ENCODE results near the gene PIK3R6.

The PIK3R6 gene

DNA sequence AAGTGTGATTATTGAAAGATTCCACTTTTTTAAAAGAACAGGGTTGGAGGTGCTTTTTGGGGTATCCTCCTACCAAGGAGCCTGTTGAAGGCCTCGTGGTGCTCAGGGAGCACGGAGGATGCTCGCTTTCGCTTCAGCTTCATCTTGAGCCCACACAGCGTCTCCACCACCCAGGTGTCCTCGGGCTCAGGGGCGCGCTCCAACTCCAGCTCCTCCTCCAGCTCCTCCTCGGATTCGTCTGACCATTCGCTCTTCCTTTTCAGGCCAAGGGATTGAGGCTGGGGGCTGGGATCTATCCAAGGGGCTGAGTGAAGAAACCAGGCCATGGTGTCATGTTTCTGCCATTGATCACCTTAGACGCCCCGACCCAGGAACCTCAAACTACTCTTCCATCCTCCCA, 110.3 kb downstream of the PIK3R6 start:
- no peak overlapping the region for H3K27ac Mint-ChIP-seq
- no peaks in the 10 kb centered on the region for H3K36me3 Mint-ChIP-seq (ENCODE audit: low read depth)
- no peaks in the 10 kb centered on the region for H3K4me1 Mint-ChIP-seq
- TF ChIP-seq, protein P1, sequence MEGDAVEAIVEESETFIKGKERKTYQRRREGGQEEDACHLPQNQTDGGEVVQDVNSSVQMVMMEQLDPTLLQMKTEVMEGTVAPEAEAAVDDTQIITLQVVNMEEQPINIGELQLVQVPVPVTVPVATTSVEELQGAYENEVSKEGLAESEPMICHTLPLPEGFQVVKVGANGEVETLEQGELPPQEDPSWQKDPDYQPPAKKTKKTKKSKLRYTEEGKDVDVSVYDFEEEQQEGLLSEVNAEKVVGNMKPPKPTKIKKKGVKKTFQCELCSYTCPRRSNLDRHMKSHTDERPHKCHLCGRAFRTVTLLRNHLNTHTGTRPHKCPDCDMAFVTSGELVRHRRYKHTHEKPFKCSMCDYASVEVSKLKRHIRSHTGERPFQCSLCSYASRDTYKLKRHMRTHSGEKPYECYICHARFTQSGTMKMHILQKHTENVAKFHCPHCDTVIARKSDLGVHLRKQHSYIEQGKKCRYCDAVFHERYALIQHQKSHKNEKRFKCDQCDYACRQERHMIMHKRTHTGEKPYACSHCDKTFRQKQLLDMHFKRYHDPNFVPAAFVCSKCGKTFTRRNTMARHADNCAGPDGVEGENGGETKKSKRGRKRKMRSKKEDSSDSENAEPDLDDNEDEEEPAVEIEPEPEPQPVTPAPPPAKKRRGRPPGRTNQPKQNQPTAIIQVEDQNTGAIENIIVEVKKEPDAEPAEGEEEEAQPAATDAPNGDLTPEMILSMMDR (IDR thresholded peaks at IDR 0.05; ENCODE audit: unreplicated experiment in 3 of 3), result no peak
- H3K27me3 Mint-ChIP-seq (ENCODE audit: low read depth), result peaks cover 35% of the 10 kb centered on the region
- H3K9me3 Mint-ChIP-seq, result no peaks in the 10 kb centered on the region
- H3K4me3 Mint-ChIP-seq, result no peak overlapping the region

DNA sequence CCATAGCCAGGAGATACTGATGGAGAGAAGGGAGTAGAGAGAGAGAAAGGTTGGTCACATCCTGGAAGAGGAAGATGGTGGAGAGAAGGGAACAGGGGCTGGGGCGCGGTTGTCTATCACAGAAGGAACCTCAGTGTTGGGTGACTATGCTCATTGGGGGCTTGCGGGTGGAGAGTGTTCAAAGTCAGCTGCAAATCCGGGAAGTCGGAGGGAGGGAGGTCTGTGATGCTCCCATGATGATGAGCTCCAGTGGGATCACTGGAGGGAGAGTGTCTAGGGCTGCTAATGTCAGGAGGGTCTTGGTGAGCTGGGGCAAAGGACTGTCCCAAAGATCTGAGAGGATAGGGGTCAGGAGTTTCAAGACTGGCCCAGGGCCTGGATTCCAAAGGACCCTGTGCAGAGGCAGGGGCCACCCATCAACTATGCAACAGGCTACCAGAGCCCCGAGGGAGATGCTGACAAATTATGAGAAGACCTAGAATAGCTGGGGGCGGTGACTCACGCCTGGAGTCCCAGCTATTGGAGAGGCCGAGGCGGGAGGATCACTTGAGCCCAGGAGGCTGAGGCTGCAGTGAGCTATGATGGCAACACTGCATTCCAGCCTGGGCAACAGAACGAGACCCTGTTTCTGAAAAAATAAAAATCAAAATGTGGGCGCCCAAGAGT, 111.8 kb downstream of the PIK3R6 start:
- Mint-ChIP-seq H3K9me3 (no peaks in the 10 kb centered on the region), H3K27me3 (ENCODE audit: low read depth) (peaks cover 40% of the 10 kb centered on the region), H3K4me1 (no peaks in the 10 kb centered on the region), H3K36me3 (ENCODE audit: low read depth) (no peaks in the 10 kb centered on the region), H3K4me3 (no peak overlapping the region), H3K27ac (no peak overlapping the region)
- TF ChIP-seq, protein P1 (IDR thresholded peaks at IDR 0.05; ENCODE audit: unreplicated experiment in 3 of 3), result no peak

DNA sequence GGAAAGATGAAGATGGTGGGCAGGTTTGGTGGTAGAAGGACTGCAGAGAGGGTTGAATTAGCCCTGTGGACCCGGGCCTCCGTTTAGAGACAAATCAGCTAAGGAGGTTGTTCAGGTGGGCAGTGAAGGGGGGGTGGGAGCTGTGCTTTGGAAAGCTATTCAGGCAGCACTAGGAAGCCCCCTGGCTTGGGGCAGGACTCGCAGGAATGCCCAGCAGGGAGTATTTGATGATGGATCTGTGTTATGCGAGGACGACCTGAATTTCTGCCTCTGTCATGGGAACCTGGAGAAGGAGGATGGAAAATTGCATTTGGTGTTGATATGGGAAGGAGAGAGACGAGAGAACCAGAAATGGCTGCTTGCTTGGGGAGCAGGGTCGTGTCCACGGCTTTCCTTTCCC, 112.6 kb downstream of the PIK3R6 start:
- Mint-ChIP-seq H3K4me1 (no peaks in the 10 kb centered on the region), H3K27me3 (ENCODE audit: low read depth) (peaks cover 40% of the 10 kb centered on the region), H3K9me3 (no peaks in the 10 kb centered on the region), H3K4me3 (no peak overlapping the region), H3K27ac (no peak overlapping the region), H3K36me3 (ENCODE audit: low read depth) (no peaks in the 10 kb centered on the region)
- TF ChIP-seq, protein P1 (IDR thresholded peaks at IDR 0.05; ENCODE audit: unreplicated experiment in 3 of 3), result no peak

DNA sequence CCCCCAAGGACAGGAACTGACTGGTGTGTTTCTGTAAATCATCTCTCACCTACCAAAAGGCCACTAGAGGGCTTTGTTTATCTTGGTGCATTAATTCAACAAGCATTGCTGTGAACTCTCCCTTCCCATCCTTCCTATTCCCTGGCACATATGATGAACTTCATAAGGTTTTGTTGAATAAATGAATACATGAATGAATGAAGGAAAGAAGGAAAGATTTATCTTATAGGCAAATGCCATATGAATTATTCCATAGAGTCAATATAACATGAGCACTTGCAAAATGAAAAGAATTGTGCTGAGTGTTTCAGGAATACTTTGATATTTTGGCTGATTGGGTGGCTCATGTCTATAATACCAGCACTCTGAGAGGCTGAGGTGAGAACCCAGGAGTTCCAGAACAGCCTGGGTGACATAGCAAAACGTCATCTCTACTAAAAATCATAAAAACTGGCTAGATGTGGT, 113.5 kb downstream of the PIK3R6 start:
- no peak overlapping the region for H3K27ac Mint-ChIP-seq
- H3K4me3 Mint-ChIP-seq, result no peak overlapping the region
- peaks cover 40% of the 10 kb centered on the region for H3K27me3 Mint-ChIP-seq (ENCODE audit: low read depth)
- no peaks in the 10 kb centered on the region for H3K36me3 Mint-ChIP-seq (ENCODE audit: low read depth)
- H3K4me1 Mint-ChIP-seq, result no peaks in the 10 kb centered on the region
- TF ChIP-seq, protein P1 (IDR thresholded peaks at IDR 0.05; ENCODE audit: unreplicated experiment in 3 of 3), result no peak
- H3K9me3 Mint-ChIP-seq, result no peaks in the 10 kb centered on the region

DNA sequence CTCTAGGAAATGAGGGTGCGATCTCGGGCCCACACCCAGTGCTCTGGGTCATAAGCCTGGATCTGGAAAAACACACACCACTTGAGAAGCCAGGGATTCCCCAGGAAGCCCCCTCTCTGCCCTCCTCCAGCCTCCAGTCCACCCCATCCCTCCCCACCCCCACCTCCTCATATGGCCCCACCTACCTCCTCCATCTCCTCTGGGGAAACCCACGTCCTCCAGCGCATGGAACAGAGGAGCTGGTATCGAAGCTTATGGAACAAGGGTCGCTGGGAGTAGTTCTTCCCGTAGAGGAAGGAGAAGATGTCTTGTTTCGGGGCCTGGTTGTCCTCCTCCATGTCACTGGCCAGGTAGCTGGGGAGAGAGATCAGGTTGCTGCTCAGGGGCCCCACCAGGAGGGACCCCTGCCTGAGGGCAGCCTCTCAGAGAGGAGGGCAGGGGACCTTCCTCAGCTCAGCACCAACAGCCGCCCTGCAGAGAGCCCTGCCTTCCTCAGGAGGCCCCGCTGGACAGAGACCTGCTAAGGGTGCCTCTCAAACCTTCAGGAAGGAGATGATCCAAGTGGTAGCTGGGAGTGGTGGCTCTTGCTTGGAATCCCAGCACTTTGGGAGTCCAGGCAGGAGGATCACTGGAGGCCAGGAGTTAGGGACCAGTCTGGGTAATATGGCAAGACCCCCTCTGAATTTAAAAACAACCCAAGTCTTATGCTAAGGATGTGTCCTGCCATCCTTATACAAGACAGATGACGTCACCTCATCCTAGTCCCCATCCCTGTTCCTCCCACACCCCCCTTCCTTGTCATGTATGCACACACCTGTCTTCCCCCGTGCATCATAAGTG, 114.1 kb downstream of the PIK3R6 start:
- Mint-ChIP-seq H3K4me3 (no peak overlapping the region), H3K27ac (no peak overlapping the region), H3K27me3 (ENCODE audit: low read depth) (peaks cover 35% of the 10 kb centered on the region), H3K36me3 (ENCODE audit: low read depth) (no peaks in the 10 kb centered on the region), H3K9me3 (no peaks in the 10 kb centered on the region), H3K4me1 (no peaks in the 10 kb centered on the region)
- TF ChIP-seq, protein P1 (IDR thresholded peaks at IDR 0.05; ENCODE audit: unreplicated experiment in 3 of 3), result no peak
